Natural killer cell treated with Interleukin-12 subunit alpha and Interleukin-12 subunit beta and Interleukin-15 and Interleukin-18, amount 100 ng/mL, for 72 hours (primary cell): ENCODE data around the gene TMEM62. TPM values are rescaled to one million over a fixed set of nuclear protein-coding genes. Genes with fewer than 3 reads are reported as not detected.
"Not testable (repeated sequence)": the region's sequence is repeated elsewhere in the genome, so short reads cannot be mapped to it uniquely, and the experiment has no call there.

Experiments
- ATAC-seq, 2 donors: fragments of 150-1000 bp; cut with Tn5 transposase in 1 of 2; sonication (Bioruptor Pico), chemical (Tn5 transposase) in 1 of 2; 2 replicates each; pipeline ENCODE4 v1.10.0; 2021
- DNase-seq: peaks from one replicate; pipeline ENCODE4 v3.0.0; 2022; ENCODE audit warnings: low spot score
- H3K27ac Mint-ChIP-seq, 2 donors: 1 replicate in 1 of 2; 2 replicates in 1 of 2; pipeline ENCODE4 v1.8.0; 2022; ENCODE audit warnings: mixed read lengths in 2 of 2, mild to moderate bottlenecking in 1 of 2, moderate library complexity in 1 of 2
- H3K27me3 Mint-ChIP-seq, 2 donors: 1 replicate in 1 of 2; 2 replicates in 1 of 2; pipeline ENCODE4 v1.8.0; 2022; ENCODE audit warnings: mixed read lengths in 2 of 2
- H3K36me3 Mint-ChIP-seq: one replicate; pipeline ENCODE4 v1.8.0; 2022; ENCODE audit warnings: mixed read lengths
- H3K4me1 Mint-ChIP-seq, 2 donors: 1 replicate in 1 of 2; 2 replicates in 1 of 2; pipeline ENCODE4 v1.8.0; 2022; ENCODE audit warnings: low read depth in 2 of 2, mixed read lengths in 2 of 2, mild to moderate bottlenecking in 1 of 2
- H3K4me3 Mint-ChIP-seq: one replicate; pipeline ENCODE4 v1.8.0; 2022; ENCODE audit warnings: mixed read lengths
- H3K9me3 Mint-ChIP-seq: 2 replicates; pipeline ENCODE4 v1.8.0; 2022; ENCODE audit warnings: mixed read lengths
- total RNA-seq, 2 donors: library from RNA; stranded (reverse); gene quantifications; one replicate each; pipeline ENCODE4 v1.2.3, GENCODE V29; 2022

Gene TMEM62
- total RNA-seq, 2 donors from 2014 or later: 25.5 to 40.3 TPM

DNA sequence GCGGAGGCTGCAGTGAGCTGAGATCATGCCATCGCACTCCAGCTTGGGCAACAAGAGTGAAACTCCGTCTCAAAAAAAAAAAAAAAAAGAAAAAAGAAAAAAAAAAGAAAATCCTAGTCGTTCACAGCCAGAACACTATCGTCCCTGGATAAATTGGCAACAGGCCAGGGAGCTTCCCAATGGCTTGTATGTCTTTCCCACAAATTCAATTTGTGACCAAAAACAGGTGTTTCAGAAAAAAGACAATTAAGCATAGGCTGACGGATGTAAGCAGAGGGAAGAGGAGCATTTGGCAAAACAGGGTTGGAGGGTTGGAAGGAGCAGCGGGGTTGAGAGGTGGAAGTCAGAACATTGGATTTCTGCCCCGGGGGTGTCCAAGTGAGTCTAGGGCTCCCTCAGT lies 78.9 kb downstream of the TMEM62 start:
- DNase-seq (no peak), ATAC-seq (no peak)

GRCh38 chr15:43212951-43213350 lies 79.6 kb downstream of the TMEM62 start:
- Mint-ChIP-seq H3K9me3 (no peaks in the 10 kb centered on the region), H3K4me3 (no peak overlapping the region), H3K36me3 (no peaks in the 10 kb centered on the region), H3K27me3 (peaks cover 6 to 11% of the 10 kb centered on the region in 2 donors), H3K27ac (no peak overlapping the region), H3K4me1 (no peaks in the 10 kb centered on the region)
- no peak for DNase-seq
- ATAC-seq: no peak

More for the DNA sequence above, 78.9 kb downstream of the TMEM62 start:
- Mint-ChIP-seq H3K4me3 (no peak overlapping the region), H3K27me3 (peaks cover 6 to 14% of the 10 kb centered on the region in 2 donors), H3K36me3 (no peaks in the 10 kb centered on the region), H3K4me1 (no peaks in the 10 kb centered on the region), H3K9me3 (no peaks in the 10 kb centered on the region), H3K27ac (no peak overlapping the region)

GRCh38 chr15:43213466-43213865 lies 80.1 kb downstream of the TMEM62 start:
- no peak for ATAC-seq
- DNase-seq: no peak
- Mint-ChIP-seq H3K27ac (no peak overlapping the region), H3K27me3 (peaks cover 5 to 6% of the 10 kb centered on the region in 2 donors), H3K4me3 (no peak overlapping the region), H3K4me1 (no peaks in the 10 kb centered on the region), H3K9me3 (no peaks in the 10 kb centered on the region), H3K36me3 (no peaks in the 10 kb centered on the region)

- Mint-ChIP-seq H3K9me3 (no peaks in the 10 kb centered on the region), H3K27me3 (peaks cover 0 to 2% of the 10 kb centered on the region in 2 donors), H3K4me3 (no peak overlapping the region), H3K4me1 (peaks cover 0 to 4% of the 10 kb centered on the region in 2 donors), H3K27ac (no peak overlapping the region), H3K36me3 (no peaks in the 10 kb centered on the region)
- DNase-seq (no peak), ATAC-seq (no peak)
Measured at GRCh38 chr15:43214169-43214568, 80.8 kb downstream of the TMEM62 start.

DNA sequence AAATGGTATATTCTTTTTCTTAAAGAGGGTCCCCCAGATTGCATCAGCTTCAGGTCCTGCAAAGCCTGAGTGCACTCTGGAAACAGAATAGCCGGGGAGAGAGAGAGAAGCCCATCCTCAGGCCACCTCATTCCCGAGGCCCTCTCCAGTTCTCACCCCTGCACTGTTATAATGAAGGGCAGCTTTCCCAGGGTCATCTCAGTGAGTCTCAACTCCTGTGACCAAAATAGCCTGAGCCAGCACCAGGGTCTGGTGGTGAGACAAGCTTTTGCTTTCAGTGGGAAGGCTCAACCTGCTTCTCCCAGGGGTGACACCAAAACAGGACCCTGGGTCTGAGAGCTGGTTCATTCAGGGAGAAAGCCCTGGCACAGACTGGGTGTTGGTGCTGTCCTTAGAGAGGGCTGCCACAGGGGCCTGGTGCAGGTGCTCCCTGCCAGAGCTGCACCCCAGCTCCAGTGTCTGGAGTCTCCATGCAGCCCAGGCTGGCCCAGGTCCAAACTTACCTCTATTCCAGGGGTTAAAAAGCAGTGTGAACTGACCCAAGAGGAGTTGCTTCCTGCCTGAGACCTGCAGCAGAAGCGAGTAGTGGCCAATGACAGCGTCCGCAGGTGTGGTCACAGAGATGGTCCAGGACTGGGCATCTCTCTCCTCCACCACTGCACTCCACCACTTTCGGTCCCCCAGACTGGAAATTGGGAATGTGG lies 81.4 kb downstream of the TMEM62 start:
- ATAC-seq: no peak
- Mint-ChIP-seq H3K27me3 (peaks cover 0 to 2% of the 10 kb centered on the region in 2 donors), H3K4me3 (no peak overlapping the region), H3K27ac (no peak overlapping the region), H3K36me3 (no peaks in the 10 kb centered on the region), H3K9me3 (no peaks in the 10 kb centered on the region), H3K4me1 (peaks cover 0 to 4% of the 10 kb centered on the region in 2 donors)
- DNase-seq: no peak

- Mint-ChIP-seq H3K4me3 (no peak overlapping the region), H3K27ac (no peak overlapping the region), H3K27me3 (peaks cover 2 to 7% of the 10 kb centered on the region in 2 donors), H3K36me3 (no peaks in the 10 kb centered on the region), H3K4me1 (peaks cover 6 to 14% of the 10 kb centered on the region in 2 donors), H3K9me3 (no peaks in the 10 kb centered on the region)
- ATAC-seq (no peak), DNase-seq (no peak)
Measured at GRCh38 chr15:43215961-43216360, 82.6 kb downstream of the TMEM62 start.

DNA sequence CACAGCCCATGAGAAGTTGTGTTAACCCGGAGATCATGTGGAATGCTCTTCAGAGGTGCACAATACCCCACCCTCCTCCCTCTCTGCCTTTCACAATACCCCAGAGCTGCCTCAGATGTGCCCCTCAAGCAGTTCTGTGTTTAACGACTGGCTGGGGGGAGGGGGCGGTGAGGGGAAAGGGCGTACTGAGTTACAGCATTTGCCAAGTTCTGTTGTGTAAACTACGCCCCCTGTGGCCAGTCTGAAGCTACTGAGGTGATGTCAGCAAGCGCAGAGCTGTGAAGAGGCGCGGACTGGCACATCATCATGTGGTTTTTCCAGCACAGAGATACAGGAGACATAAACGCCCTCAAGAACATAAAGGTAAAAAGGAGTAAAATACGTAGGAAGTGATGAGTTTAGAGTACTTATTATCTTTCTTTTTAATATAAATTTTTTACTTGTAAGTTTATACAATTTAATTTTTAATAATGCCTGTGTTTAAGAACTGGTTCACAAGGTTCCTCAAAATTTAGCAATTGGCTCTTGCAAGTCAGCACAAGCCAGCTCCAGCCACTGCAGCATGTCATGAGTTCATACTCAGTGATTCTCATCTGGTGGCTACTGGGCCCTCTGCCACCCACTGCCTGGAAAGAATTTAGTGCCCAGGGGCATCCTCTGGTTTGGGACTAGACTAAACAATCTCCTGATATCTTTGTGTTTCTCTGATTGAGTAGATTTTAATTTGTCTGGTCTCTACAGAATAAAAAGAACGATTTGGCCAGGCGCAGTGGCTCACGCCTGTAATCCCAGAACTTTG lies 85.7 kb downstream of the TMEM62 start:
- Mint-ChIP-seq H3K9me3 (no peaks in the 10 kb centered on the region), H3K4me3 (no peak overlapping the region), H3K27ac (no peak overlapping the region), H3K27me3 (peaks cover 3 to 8% of the 10 kb centered on the region in 2 donors), H3K36me3 (no peaks in the 10 kb centered on the region), H3K4me1 (peaks cover 6 to 15% of the 10 kb centered on the region in 2 donors)
- DNase-seq (no peak), ATAC-seq (no peak)

DNA sequence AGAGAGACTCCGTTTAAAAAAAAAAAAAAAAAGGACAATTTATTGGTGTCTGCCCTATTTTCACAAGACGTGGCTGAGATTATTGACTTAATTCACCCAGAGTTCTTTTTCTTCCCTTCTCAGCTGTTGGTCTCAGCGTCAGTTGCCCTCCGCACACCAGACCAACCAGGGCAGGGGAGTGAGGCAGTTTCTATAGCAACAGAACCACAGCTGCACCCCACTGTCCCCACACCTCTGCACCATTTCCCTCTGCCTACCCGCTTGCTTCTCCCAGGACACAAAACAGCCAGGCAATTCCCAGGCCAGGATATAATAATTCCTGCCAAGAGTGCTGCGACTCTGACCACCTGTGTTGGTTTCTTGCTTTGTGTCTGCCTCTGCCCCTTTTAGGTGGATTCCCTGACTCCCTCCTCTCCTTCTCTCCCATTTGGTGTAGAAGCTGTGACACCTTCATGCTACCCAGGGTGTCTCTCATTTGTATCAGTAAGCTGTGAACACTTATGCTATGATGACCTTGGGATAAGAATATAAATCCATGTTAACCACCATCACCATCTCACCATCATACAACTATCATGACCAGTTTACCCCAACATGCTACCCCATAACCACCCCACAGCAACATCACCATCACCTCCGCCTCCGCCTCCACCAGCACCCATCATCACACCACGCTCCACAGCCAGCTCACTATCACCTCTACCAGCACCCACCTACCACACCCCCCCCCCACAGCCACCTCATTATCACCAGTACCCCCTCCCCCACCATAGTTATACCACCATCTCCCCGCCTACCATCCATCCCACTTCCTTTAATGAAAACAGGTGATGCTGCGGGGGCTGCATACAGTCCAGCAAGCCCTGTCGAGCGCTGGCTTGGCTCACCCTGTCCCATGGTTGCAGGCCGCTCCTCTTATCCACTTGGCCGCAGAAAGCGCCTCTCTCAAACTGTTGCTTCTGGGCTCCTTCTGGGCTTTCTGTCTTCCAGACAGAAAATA lies 86.8 kb downstream of the TMEM62 start:
- Mint-ChIP-seq H3K9me3 (no peaks in the 10 kb centered on the region), H3K36me3 (no peaks in the 10 kb centered on the region), H3K27ac (no peak overlapping the region), H3K4me3 (no peak overlapping the region), H3K4me1 (peaks cover 6 to 15% of the 10 kb centered on the region in 2 donors), H3K27me3 (peaks cover 5 to 13% of the 10 kb centered on the region in 2 donors)
- DNase-seq (no peak), ATAC-seq (peak; percentile 39 to 53)

DNA sequence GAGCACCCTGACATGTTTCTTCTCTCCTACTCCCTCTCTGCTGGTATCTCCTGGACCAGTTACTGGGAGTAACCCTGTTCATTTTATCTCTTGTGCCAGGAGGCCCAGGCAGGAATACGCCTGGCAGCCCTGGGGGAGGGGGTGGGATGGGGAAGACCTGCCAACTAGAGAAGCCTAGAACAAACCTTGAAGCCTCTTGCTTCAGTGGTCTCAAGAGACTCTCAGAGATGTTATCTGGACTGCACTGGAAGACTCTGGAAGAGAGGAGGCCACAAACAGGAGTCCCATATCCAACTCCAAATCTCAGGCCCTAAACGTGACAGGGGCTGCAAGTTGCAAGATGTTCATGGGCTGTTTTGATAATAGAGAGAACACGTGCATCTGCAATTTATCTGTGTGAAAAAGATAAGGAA lies 87.6 kb downstream of the TMEM62 start, which contains the start of gene EPB42:
Gene EPB42, minus strand, starts transcription at position 28 of the 413 bp plus-strand sequence. CDS start 193 bp downstream, outside the sequence.
- Mint-ChIP-seq H3K4me1 (peaks cover 14 to 21% of the 10 kb centered on the region in 2 donors), H3K4me3 (no peak within 1 kb of the TSS), H3K9me3 (no peaks in the 10 kb centered on the region), H3K27me3 (peaks cover 7 to 20% of the 10 kb centered on the region in 2 donors), H3K27ac (no peak within 1 kb of the TSS), H3K36me3 (no peaks in the 10 kb centered on the region)
- DNase-seq: no peak
- no peak for ATAC-seq

DNA sequence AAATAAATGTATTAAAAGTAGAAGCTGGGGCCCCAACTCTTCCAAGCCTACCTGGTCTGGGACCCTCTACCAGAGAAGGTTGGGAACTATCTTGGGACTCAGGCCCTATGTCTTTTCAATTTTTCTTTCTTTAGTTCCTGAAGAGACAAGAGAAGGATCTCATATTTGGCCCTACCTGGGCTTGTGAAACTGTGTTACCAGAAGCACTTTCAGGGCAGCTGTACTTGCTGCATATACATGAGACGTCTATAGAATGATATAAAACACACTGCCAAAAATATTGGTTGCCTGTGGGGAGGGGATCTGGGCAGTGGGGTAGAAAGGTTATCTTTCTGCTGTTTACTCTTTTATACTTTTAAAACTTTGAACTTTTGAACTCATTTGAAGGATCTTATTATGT lies 88.0 kb downstream of the TMEM62 start:
- H3K27me3 Mint-ChIP-seq: peaks cover 7 to 20% of the 10 kb centered on the region in 2 donors
- no peaks in the 10 kb centered on the region for H3K36me3 Mint-ChIP-seq
- DNase-seq (no peak), ATAC-seq (no peak)
- peaks cover 14 to 22% of the 10 kb centered on the region in 2 donors for H3K4me1 Mint-ChIP-seq
- no peaks in the 10 kb centered on the region for H3K9me3 Mint-ChIP-seq
- no peak overlapping the region for H3K27ac Mint-ChIP-seq
- H3K4me3 Mint-ChIP-seq: no peak overlapping the region

GRCh38 chr15:43225201-43225949 lies 92.0 kb downstream of the TMEM62 start:
- ATAC-seq (peak; percentile 79 to 82), DNase-seq (peak; percentile 72)
- H3K9me3 Mint-ChIP-seq: no peaks in the 10 kb centered on the region
- no peaks in the 10 kb centered on the region for H3K36me3 Mint-ChIP-seq
- no peak overlapping the region for H3K27ac Mint-ChIP-seq
- peak overlapping the region; percentile 42 for H3K4me3 Mint-ChIP-seq
- H3K27me3 Mint-ChIP-seq: peaks cover 8 to 19% of the 10 kb centered on the region in 2 donors
- peaks cover 9 to 13% of the 10 kb centered on the region in 2 donors for H3K4me1 Mint-ChIP-seq

DNA sequence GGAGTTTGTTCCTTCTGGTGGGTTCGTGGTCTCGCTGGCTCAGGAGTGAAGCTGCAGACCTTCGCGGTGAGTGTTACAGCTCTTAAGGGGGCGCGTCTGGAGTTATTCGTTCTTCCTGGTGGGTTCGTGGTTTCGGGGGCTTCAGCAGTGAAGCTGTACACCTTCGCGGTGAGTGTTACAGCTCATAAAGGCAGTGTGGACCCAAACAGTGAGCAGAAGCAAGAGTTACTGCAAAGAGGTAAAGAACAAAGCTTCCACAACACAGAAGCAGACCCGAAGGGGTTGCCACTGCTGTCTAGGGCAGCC lies 92.5 kb downstream of the TMEM62 start:
- H3K36me3 Mint-ChIP-seq, ATAC-seq, DNase-seq, H3K9me3 Mint-ChIP-seq, H3K4me1 Mint-ChIP-seq, H3K27ac Mint-ChIP-seq: not testable (repeated sequence)
- Mint-ChIP-seq H3K4me3 (peak overlapping the region; percentile 42), H3K27me3 (peaks cover 8 to 18% of the 10 kb centered on the region in 2 donors)
